AG04450 (cell line): Measurements from ENCODE around the gene DMD. TPM values are rescaled to one million over a fixed set of nuclear protein-coding genes. Genes with fewer than 3 reads are reported as not detected.

Source experiments
- CTCF ChIA-PET: fragments of 300-600, 350-600 bp; formaldehyde crosslinking; extraction: SDS; loops from one replicate; lab custom pipeline; 2022; ENCODE audit warnings: antibody characterized with exemption, inconsistent platforms; lab: Charles Lee
- POLR2A ChIA-PET: fragments of 350-600 bp; formaldehyde crosslinking; extraction: SDS; loops from one replicate; lab custom pipeline; 2021; ENCODE audit warnings: antibody characterized with exemption, inconsistent platforms; lab: Yijun Ruan, JAX
- DNase-seq: peaks from one replicate; pipeline ENCODE4 v3.0.0-alpha.2; 2011; ENCODE audit warnings: low read depth, low spot score
- H3K27ac ChIP-seq: one replicate; pipeline ENCODE4 v1.5.1; 2012; ENCODE audit warnings: low read depth, low read length, control low read depth
- H3K27me3 ChIP-seq: one replicate; pipeline ENCODE4 v1.6.0; 2012; ENCODE audit warnings: low read length; ENCODE audit not compliant: control insufficient read depth, insufficient read depth
- H3K4me3 ChIP-seq: 2 replicates; pipeline ENCODE4 v1.5.1; 2011; ENCODE audit warnings: mild to moderate bottlenecking, low read depth, low read length, control low read depth
- H3K9me3 ChIP-seq: 2 replicates; pipeline ENCODE4 v1.5.1; 2012; ENCODE audit warnings: low read length; ENCODE audit not compliant: control insufficient read depth, insufficient read depth
- CTCF ChIP-seq: IDR thresholded peaks from 2 replicates; pipeline ENCODE4 v1.5.1; 2011; ENCODE audit warnings: low read depth, low read length, control low read depth, inconsistent platforms
- polyA plus RNA-seq: library from polyadenylated mRNA; depleted of rRNA; stranded (reverse); fragments of >200 nt; gene quantifications from 2 replicates; pipeline ENCODE4 v1.2.3, GENCODE V29; 2011

DMD gene
- polyA plus RNA-seq, 1 experiment: 7.6 TPM

DNA sequence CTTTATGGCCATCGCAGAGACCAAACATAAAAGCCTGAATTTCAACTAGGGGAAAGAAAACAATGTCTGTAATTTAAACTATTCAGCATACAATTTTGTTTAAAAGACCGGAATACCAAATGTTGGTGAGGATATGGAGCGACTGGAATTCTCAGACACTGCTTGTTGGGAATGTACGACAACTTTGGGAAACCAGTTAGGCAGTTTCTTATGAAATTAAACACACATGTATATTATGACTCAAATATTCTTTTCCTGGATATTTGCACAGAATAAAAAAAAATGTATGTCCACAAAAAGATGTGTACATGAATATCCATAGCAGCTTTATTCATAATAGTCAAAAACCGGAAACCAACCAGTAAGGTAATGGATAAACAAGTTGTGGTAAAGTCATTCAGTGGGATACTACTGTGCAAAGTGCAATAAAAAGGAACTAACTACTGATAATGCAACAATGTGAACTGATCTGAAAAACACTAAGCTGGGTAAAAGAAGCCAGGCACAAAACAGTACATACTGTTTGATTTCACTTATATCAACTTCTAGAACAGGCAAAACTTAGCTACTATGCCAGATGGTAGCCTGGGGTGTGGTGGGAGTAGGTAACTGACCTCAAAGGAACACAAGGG, 1986.9 kb downstream of the DMD start:
- CTCF ChIA-PET: interaction anchor here (0.9 to 2.0 kb wide), 4 partner anchors 10 to 432 kb away, joined by 3 to 5 read pairs (median 3); no protein-coding TSS in a partner anchor

GRCh38 chrX:31223817-31224216, 1987.5 kb downstream of the DMD start:
- H3K9me3 ChIP-seq: no peaks in the 10 kb centered on the region
- H3K27ac ChIP-seq: no peak overlapping the region
- no peak for TF ChIP-seq CTCF
- POLR2A ChIA-PET: no interaction called here
- H3K27me3 ChIP-seq: no peaks in the 10 kb centered on the region
- no peak overlapping the region for H3K4me3 ChIP-seq
- CTCF ChIA-PET: interaction anchor here (0.5 to 2.0 kb wide), 4 partner anchors 47 to 433 kb away, joined by 3 to 5 read pairs (median 3); no protein-coding TSS in a partner anchor
- DNase-seq: no peak

More for the DNA sequence above, 1986.9 kb downstream of the DMD start:
- no peak overlapping the region for H3K4me3 ChIP-seq
- no peaks in the 10 kb centered on the region for H3K9me3 ChIP-seq
- no peak overlapping the region for H3K27ac ChIP-seq
- no peaks in the 10 kb centered on the region for H3K27me3 ChIP-seq
- no peak for DNase-seq
- TF ChIP-seq CTCF: no peak
- POLR2A ChIA-PET: no interaction called here

DNA sequence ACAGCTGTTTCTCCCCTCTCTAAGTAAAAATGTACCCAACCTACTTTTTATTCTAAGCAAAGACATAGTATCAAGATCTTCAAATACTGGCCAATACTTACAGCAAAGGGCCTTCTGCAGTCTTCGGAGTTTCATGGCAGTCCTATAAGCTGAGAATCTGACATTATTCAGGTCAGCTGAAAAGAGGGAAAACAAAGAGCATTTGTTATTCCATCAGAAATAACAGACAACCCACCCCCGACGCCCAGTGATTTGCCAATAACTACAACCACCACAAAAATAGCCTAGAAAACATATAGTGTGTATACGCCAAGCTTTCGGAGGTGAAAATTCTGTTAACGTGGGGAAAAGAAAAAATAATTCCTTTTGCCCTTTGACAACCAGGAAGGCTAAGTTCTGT, 1988.4 kb downstream of the DMD start:
- ChIA-PET POLR2A (no interaction called here), CTCF (interaction anchor here (0.9 kb wide), 1 partner anchor 9 kb away, joined by 6 read pairs; no protein-coding TSS in a partner anchor)
- Histone ChIP-seq H3K27ac (no peak overlapping the region), H3K4me3 (no peak overlapping the region), H3K9me3 (no peaks in the 10 kb centered on the region), H3K27me3 (no peaks in the 10 kb centered on the region)
- DNase-seq: no peak
- TF ChIP-seq CTCF: no peak

- no peak for DNase-seq
- no peak for TF ChIP-seq CTCF
- CTCF ChIA-PET: no interaction called here
- Histone ChIP-seq H3K9me3 (no peaks in the 10 kb centered on the region), H3K4me3 (no peak overlapping the region), H3K27me3 (no peaks in the 10 kb centered on the region), H3K27ac (no peak overlapping the region)
- POLR2A ChIA-PET: no interaction called here
Observed at GRCh38 chrX:31219174-31219573, 1992.2 kb downstream of the DMD start.

DNA sequence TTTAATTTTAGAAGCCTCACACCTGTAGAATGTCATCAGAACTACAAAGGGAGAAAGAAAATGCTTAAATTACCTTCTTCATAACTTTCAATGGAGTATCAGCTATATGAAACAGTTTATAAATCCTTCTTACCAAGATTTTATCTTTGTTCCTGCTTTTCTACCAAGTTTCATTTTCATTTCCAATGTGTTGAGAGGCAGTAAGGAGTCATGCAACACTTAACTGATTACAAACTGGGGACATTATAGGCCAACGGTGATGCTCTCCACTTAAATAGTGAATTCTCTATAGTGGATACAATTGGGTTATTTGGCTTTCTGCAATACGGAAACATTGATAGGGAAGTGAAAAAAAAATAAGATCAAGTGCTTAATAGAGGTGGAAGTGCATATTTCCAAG, 1994.3 kb downstream of the DMD start:
- DNase-seq: no peak
- CTCF ChIA-PET: interaction anchor here (1.2 kb wide), 1 partner anchor 441 kb away, joined by 4 read pairs; no protein-coding TSS in a partner anchor
- POLR2A ChIA-PET: no interaction called here
- Histone ChIP-seq H3K27me3 (no peaks in the 10 kb centered on the region), H3K27ac (no peak overlapping the region), H3K4me3 (no peak overlapping the region), H3K9me3 (no peaks in the 10 kb centered on the region)
- TF ChIP-seq CTCF: no peak
